ENCODE measurements around the gene RAB11FIP3.

- no peak for TF ChIP-seq EZH2 (IDR thresholded peaks at IDR 0.05)
- TF ChIP-seq, protein P1, sequence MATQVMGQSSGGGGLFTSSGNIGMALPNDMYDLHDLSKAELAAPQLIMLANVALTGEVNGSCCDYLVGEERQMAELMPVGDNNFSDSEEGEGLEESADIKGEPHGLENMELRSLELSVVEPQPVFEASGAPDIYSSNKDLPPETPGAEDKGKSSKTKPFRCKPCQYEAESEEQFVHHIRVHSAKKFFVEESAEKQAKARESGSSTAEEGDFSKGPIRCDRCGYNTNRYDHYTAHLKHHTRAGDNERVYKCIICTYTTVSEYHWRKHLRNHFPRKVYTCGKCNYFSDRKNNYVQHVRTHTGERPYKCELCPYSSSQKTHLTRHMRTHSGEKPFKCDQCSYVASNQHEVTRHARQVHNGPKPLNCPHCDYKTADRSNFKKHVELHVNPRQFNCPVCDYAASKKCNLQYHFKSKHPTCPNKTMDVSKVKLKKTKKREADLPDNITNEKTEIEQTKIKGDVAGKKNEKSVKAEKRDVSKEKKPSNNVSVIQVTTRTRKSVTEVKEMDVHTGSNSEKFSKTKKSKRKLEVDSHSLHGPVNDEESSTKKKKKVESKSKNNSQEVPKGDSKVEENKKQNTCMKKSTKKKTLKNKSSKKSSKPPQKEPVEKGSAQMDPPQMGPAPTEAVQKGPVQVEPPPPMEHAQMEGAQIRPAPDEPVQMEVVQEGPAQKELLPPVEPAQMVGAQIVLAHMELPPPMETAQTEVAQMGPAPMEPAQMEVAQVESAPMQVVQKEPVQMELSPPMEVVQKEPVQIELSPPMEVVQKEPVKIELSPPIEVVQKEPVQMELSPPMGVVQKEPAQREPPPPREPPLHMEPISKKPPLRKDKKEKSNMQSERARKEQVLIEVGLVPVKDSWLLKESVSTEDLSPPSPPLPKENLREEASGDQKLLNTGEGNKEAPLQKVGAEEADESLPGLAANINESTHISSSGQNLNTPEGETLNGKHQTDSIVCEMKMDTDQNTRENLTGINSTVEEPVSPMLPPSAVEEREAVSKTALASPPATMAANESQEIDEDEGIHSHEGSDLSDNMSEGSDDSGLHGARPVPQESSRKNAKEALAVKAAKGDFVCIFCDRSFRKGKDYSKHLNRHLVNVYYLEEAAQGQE (IDR thresholded peaks at IDR 0.05; ENCODE audit: low read depth), result no peak
- peak; percentile 39 for TF ChIP-seq POLR2AphosphoS5 (IDR thresholded peaks at IDR 0.05; ENCODE audit: low read depth, low read length)
- TF ChIP-seq, protein P2, sequence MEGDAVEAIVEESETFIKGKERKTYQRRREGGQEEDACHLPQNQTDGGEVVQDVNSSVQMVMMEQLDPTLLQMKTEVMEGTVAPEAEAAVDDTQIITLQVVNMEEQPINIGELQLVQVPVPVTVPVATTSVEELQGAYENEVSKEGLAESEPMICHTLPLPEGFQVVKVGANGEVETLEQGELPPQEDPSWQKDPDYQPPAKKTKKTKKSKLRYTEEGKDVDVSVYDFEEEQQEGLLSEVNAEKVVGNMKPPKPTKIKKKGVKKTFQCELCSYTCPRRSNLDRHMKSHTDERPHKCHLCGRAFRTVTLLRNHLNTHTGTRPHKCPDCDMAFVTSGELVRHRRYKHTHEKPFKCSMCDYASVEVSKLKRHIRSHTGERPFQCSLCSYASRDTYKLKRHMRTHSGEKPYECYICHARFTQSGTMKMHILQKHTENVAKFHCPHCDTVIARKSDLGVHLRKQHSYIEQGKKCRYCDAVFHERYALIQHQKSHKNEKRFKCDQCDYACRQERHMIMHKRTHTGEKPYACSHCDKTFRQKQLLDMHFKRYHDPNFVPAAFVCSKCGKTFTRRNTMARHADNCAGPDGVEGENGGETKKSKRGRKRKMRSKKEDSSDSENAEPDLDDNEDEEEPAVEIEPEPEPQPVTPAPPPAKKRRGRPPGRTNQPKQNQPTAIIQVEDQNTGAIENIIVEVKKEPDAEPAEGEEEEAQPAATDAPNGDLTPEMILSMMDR (IDR thresholded peaks at IDR 0.05 in 2 of 3, conservative IDR thresholded peaks at IDR 0.05 in 1 of 3; ENCODE audit: borderline replicate concordance in 1 of 3, insufficient read depth in 1 of 3, low read depth in 2 of 3, low read length in 2 of 3), result no peak
- TF ChIP-seq POLR2A (IDR thresholded peaks at IDR 0.05; ENCODE audit: borderline replicate concordance, extremely low read depth, insufficient read depth, insufficient read length), result no peak
- no peak for TF ChIP-seq SP1 (IDR thresholded peaks at IDR 0.05; ENCODE audit: low read depth)
- TF ChIP-seq ZFX (IDR thresholded peaks at IDR 0.05), result peak; percentile 72
- TF ChIP-seq YY1 (IDR thresholded peaks at IDR 0.05; ENCODE audit: extremely low read depth, insufficient replicate concordance, low read depth, low read length), result no peak
- TF ChIP-seq, protein P3, sequence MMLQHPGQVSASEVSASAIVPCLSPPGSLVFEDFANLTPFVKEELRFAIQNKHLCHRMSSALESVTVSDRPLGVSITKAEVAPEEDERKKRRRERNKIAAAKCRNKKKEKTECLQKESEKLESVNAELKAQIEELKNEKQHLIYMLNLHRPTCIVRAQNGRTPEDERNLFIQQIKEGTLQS (IDR thresholded peaks at IDR 0.05), result no peak
- TF ChIP-seq JUND (IDR thresholded peaks at IDR 0.05), result no peak
- TF ChIP-seq EZH2phosphoT487 (IDR thresholded peaks at IDR 0.05; ENCODE audit: borderline replicate concordance), result no peak
These were observed 144.2 kb downstream of the RAB11FIP3 start, which contains the start of gene PIGQ for GRCh38 chr16:569445-570254.
